NCI-H1694 (cell line): Measurements from ENCODE around the gene RAC3.

Source experiments
- DNase-seq: peaks from one replicate; lab custom pipeline; 2025; lab: John Stamatoyannopoulos, UW

RAC3 gene

GRCh38 chr17:82013341-82013740 lies 18.1 kb upstream of the RAC3 start:
- DNase-seq, result no peak

- DNase-seq, result no peak
Observed at GRCh38 chr17:82013772-82014321, 17.6 kb upstream of the RAC3 start.

- DNase-seq, result no peak
Observed at GRCh38 chr17:82014432-82014831, 17.0 kb upstream of the RAC3 start.

- DNase-seq, result no peak
Observed at GRCh38 chr17:82014971-82015310, 16.5 kb upstream of the RAC3 start.

GRCh38 chr17:82015311-82015971 lies 16.0 kb upstream of the RAC3 start:
- DNase-seq, result no peak

GRCh38 chr17:82016061-82016874 lies 15.2 kb upstream of the RAC3 start:
- DNase-seq, result no peak

GRCh38 chr17:82016875-82017459 lies 14.5 kb upstream of the RAC3 start:
- no peak for DNase-seq

- DNase-seq, result no peak
Observed at GRCh38 chr17:82017612-82018151, 13.8 kb upstream of the RAC3 start.

- no peak for DNase-seq
Observed at GRCh38 chr17:82018152-82018988, 13.1 kb upstream of the RAC3 start.

GRCh38 chr17:82018989-82019689 lies 12.3 kb upstream of the RAC3 start:
- no peak for DNase-seq

GRCh38 chr17:82019690-82020571 lies 11.5 kb upstream of the RAC3 start:
- DNase-seq, result peak; percentile 53

- DNase-seq, result no peak
Observed at GRCh38 chr17:82020572-82021106, 10.8 kb upstream of the RAC3 start.

- DNase-seq, result peak; percentile 71
Observed at GRCh38 chr17:82021107-82021899, 10.2 kb upstream of the RAC3 start.

GRCh38 chr17:82021900-82022309 lies 9.6 kb upstream of the RAC3 start:
- DNase-seq, result no peak

- DNase-seq, result no peak
Observed at GRCh38 chr17:82022310-82022980, 9.0 kb upstream of the RAC3 start, which contains the start of gene CENPX. CENPX (minus strand) TSS chr17:82022878; CDS start chr17:82022861, 17 bp downstream.

GRCh38 chr17:82022981-82023446 lies 8.5 kb upstream of the RAC3 start, which contains the start of gene LRRC45:
LRRC45 (plus strand) TSS chr17:82023305; CDS start chr17:82023644, 339 bp downstream.
- DNase-seq, result peak; percentile 100

GRCh38 chr17:82023447-82024241 lies 7.8 kb upstream of the RAC3 start:
- no peak for DNase-seq
